Measurements from ENCODE around the gene MRAP2.
"Not testable (repeated sequence)": the region's sequence is repeated elsewhere in the genome, so short reads cannot be mapped to it uniquely, and the experiment has no call there.

MRAP2 gene

GRCh38 chr6:84032000-84032399, 1.6 kb upstream of the MRAP2 start:
- DNase-seq, result not testable (repeated sequence)

GRCh38 chr6:84035484-84035883, 1.9 kb downstream of the MRAP2 start:
- DNase-seq, result no peak

GRCh38 chr6:84037425-84038089, 4.0 kb downstream of the MRAP2 start:
- DNase-seq, result no peak

GRCh38 chr6:84042603-84043002, 9.0 kb downstream of the MRAP2 start:
- DNase-seq, result no peak

- no peak for DNase-seq
Observed at GRCh38 chr6:84043555-84043954, 10.0 kb downstream of the MRAP2 start.

GRCh38 chr6:84046755-84047154, 13.2 kb downstream of the MRAP2 start:
- no peak for DNase-seq

GRCh38 chr6:84048588-84048987, 15.0 kb downstream of the MRAP2 start:
- no peak for DNase-seq

GRCh38 chr6:84050408-84050807, 16.8 kb downstream of the MRAP2 start:
- no peak for DNase-seq

- DNase-seq, result no peak
Observed at GRCh38 chr6:84052204-84052882, 18.8 kb downstream of the MRAP2 start.

- no peak for DNase-seq
Observed at GRCh38 chr6:84052883-84053241, 19.3 kb downstream of the MRAP2 start.

- no peak for DNase-seq
Observed at GRCh38 chr6:84055647-84056046, 22.1 kb downstream of the MRAP2 start.

- no peak for DNase-seq
Observed at GRCh38 chr6:84057908-84058307, 24.3 kb downstream of the MRAP2 start.

GRCh38 chr6:84059082-84059481, 25.5 kb downstream of the MRAP2 start:
- no peak for DNase-seq

- DNase-seq, result no peak
Observed at GRCh38 chr6:84061174-84061573, 27.6 kb downstream of the MRAP2 start.

GRCh38 chr6:84061613-84062398, 28.2 kb downstream of the MRAP2 start:
- DNase-seq, result no peak

GRCh38 chr6:84062519-84063154, 29.1 kb downstream of the MRAP2 start:
- DNase-seq, result no peak

- no peak for DNase-seq
Observed at GRCh38 chr6:84065693-84066290, 32.2 kb downstream of the MRAP2 start.

- DNase-seq, result no peak
Observed at GRCh38 chr6:84066536-84066935, 33.0 kb downstream of the MRAP2 start.

- not testable (repeated sequence) for DNase-seq
Observed at GRCh38 chr6:84068873-84069272, 35.3 kb downstream of the MRAP2 start.

- DNase-seq, result no peak
Observed at GRCh38 chr6:84072442-84072997, 38.9 kb downstream of the MRAP2 start.

GRCh38 chr6:84074988-84075781, 41.6 kb downstream of the MRAP2 start:
- DNase-seq, result no peak

- DNase-seq, result no peak
Observed at GRCh38 chr6:84077645-84078044, 44.1 kb downstream of the MRAP2 start.
